ENCODE data around the gene RFXAP. TPM values are rescaled to one million over a fixed set of nuclear protein-coding genes. Genes with fewer than 3 reads are reported as not detected.

The RFXAP gene
- total RNA-seq, 1 donor: 3.7 TPM

DNA sequence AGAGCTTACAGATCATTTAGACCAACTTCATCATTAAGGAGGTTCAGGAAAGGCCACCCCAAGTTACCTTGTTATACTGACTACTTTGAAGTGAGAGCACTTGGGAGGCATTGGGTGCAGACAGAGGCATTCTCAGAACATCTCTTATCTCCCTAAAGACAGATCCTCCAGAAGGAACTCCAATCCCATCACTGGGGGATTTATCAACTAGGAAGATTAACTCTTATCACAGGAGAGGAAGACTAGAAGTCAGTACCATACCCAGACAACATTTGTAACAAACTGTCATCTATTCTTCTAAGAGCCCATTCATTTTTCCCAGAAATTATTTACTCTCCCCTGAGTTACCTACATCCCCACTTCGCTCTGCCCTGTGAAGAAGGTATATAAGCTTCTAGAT, 5.8 kb upstream of the RFXAP start:
- DNase-seq (ENCODE audit: low read depth): no peak
- no peak overlapping the region for H3K4me3 ChIP-seq (ENCODE audit: low read depth, low read length)
- TF ChIP-seq, protein P1, sequence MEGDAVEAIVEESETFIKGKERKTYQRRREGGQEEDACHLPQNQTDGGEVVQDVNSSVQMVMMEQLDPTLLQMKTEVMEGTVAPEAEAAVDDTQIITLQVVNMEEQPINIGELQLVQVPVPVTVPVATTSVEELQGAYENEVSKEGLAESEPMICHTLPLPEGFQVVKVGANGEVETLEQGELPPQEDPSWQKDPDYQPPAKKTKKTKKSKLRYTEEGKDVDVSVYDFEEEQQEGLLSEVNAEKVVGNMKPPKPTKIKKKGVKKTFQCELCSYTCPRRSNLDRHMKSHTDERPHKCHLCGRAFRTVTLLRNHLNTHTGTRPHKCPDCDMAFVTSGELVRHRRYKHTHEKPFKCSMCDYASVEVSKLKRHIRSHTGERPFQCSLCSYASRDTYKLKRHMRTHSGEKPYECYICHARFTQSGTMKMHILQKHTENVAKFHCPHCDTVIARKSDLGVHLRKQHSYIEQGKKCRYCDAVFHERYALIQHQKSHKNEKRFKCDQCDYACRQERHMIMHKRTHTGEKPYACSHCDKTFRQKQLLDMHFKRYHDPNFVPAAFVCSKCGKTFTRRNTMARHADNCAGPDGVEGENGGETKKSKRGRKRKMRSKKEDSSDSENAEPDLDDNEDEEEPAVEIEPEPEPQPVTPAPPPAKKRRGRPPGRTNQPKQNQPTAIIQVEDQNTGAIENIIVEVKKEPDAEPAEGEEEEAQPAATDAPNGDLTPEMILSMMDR (IDR thresholded peaks at IDR 0.05; ENCODE audit: insufficient read depth, low read length): no peak

GRCh38 chr13:36814465-36814864, 4.6 kb upstream of the RFXAP start:
- no peak overlapping the region for H3K4me3 ChIP-seq (ENCODE audit: low read depth, low read length)
- DNase-seq (ENCODE audit: low read depth): no peak
- TF ChIP-seq, protein P1 (IDR thresholded peaks at IDR 0.05; ENCODE audit: insufficient read depth, low read length): no peak

GRCh38 chr13:36815062-36815461, 4.0 kb upstream of the RFXAP start:
- TF ChIP-seq, protein P1 (IDR thresholded peaks at IDR 0.05; ENCODE audit: insufficient read depth, low read length): peak; percentile 38
- no peak for DNase-seq (ENCODE audit: low read depth)
- H3K4me3 ChIP-seq (ENCODE audit: low read depth, low read length): no peak overlapping the region

- TF ChIP-seq, protein P1 (IDR thresholded peaks at IDR 0.05; ENCODE audit: insufficient read depth, low read length): no peak
- peak; percentile 28 for DNase-seq (ENCODE audit: low read depth)
These were observed 822 bp upstream of the RFXAP start for GRCh38 chr13:36817996-36818803.

GRCh38 chr13:36819739-36820090, 693 bp downstream of the RFXAP start:
- DNase-seq (ENCODE audit: low read depth): peak; percentile 28

More at GRCh38 chr13:36817996-36818803, 822 bp upstream of the RFXAP start:
- H3K4me3 ChIP-seq (ENCODE audit: low read depth, low read length): peak overlapping the region; percentile 79

DNA sequence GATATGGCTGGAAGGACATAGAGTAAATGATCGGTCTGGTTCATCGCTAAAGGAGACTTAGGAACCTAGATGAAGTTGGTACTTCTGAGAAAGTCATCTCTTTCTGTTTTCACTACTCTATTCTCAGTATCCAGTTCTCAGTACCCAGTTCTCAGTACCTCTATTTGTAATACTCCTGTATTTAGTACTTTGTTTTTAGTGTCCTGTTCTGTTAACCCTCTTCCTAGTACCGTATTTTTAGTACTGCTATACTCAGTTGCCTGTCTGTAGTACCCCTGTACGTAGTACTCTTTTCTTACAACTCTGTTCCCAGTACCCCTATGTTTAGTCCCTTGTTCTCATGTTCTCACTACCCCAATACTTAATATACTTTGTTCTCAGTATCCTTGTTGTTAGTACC, 1.2 kb downstream of the RFXAP start:
- peak; percentile 12 for DNase-seq (ENCODE audit: low read depth)
- peak overlapping the region; percentile 79 for H3K4me3 ChIP-seq (ENCODE audit: low read depth, low read length)
- TF ChIP-seq, protein P1 (IDR thresholded peaks at IDR 0.05; ENCODE audit: insufficient read depth, low read length): no peak

More at GRCh38 chr13:36819739-36820090, 693 bp downstream of the RFXAP start:
- TF ChIP-seq, protein P1 (IDR thresholded peaks at IDR 0.05; ENCODE audit: insufficient read depth, low read length): no peak
- H3K4me3 ChIP-seq (ENCODE audit: low read depth, low read length): peak overlapping the region; percentile 79
